Body of pancreas (tissue), 4 donors: Measurements from ENCODE around the gene ABCF1. TPM values are rescaled to one million over a fixed set of nuclear protein-coding genes. Genes with fewer than 3 reads are reported as not detected.

Experiments used
- ATAC-seq: fragments of 150-250 bp; one replicate; pipeline ENCODE4 v1.9.1; 2016
- DNase-seq, 4 donors: peaks; one replicate each; pipeline ENCODE4 v3.0.0-alpha.2; 2019
- H3K27ac ChIP-seq, 4 donors: fragments of 200-600 bp; sonication (generic); 1 replicate in 3 of 4; 2 replicates in 1 of 4; pipeline versions ENCODE4 v1.5.1 to v1.6.1; 2016 to 2019; ENCODE audit warnings: mild to moderate bottlenecking in 1 of 4, mixed read lengths in 1 of 4, moderate library complexity in 1 of 4
- H3K27me3 ChIP-seq, 2 donors: fragments of 200-600 bp; sonication (generic); one replicate each; pipeline ENCODE4 v1.6.0; 2016; ENCODE audit warnings: mild to moderate bottlenecking in 1 of 2
- H3K36me3 ChIP-seq, 2 donors: fragments of 200-600 bp; sonication (generic); replicated peaks in 1 of 2; 2 replicates each; pipeline ENCODE4 v1.5.1; 2016; ENCODE audit warnings: low read depth in 2 of 2; ENCODE audit not compliant: insufficient read depth in 1 of 2
- H3K4me1 ChIP-seq: fragments of 200-600 bp; sonication (generic); one replicate; pipeline ENCODE4 v1.6.0; 2016
- H3K4me3 ChIP-seq, 2 donors: fragments of 200-600 bp; sonication (generic); 1 replicate in 1 of 2; 2 replicates in 1 of 2; pipeline ENCODE4 v1.5.1; 2016 to 2019
- H3K9me3 ChIP-seq, 3 donors: fragments of 200-600 bp; sonication (generic); 1 replicate in 2 of 3; 2 replicates in 1 of 3; pipeline ENCODE4 v1.5.1; 2016
- CTCF ChIP-seq, 7 experiments: fragments of 450-650 bp in 4 of 7; fragments of 200-600 bp in 3 of 7; sonication (generic) in 3 of 7; IDR thresholded peaks; one replicate each; pipeline ENCODE4 v1.5.1; 2016 to 2019; ENCODE audit warnings: antibody characterized with exemption in 7 of 7
- POLR2A ChIP-seq, 3 donors: fragments of 450-650 bp; IDR thresholded peaks; one replicate each; pipeline ENCODE4 v1.6.1; 2016; ENCODE audit warnings: antibody characterized with exemption in 3 of 3, mild to moderate bottlenecking in 2 of 3
- WGBS, 2 donors: methylation state at CpG; one replicate each; pipeline ENCODE4 v1.1.5; 2017; 5-methylcytosine and 5-hydroxymethylcytosine counted together
- intact Hi-C: fragments of 100-400 bp; cut with DNase I; formaldehyde crosslinking; loops from one replicate; pipeline ENCODE4 v1.15.1; 2023
- total RNA-seq, 2 donors: library from RNA; depleted of rRNA; stranded (reverse); fragments of >200 nt; gene quantifications; one replicate each; pipeline ENCODE4 v1.1.0, GENCODE V29; 2016

Gene ABCF1
- total RNA-seq, 2 donors from 2014 or later, result 27.0 to 37.6 TPM

- peak; percentile 4 for ATAC-seq
- H3K9me3 ChIP-seq, result no peaks in the 10 kb centered on the region
- H3K4me3 ChIP-seq, result no peak overlapping the region
- no peak for TF ChIP-seq POLR2A (IDR thresholded peaks at IDR 0.05)
- no peaks in the 10 kb centered on the region for H3K27me3 ChIP-seq
- H3K36me3 ChIP-seq, result peaks cover 36 to 39% of the 10 kb centered on the region in 2 donors
- intact Hi-C loops, result no loop called here
- 70 to 76% methylated on average over 13 of the region's 13 CpGs for WGBS, 2 donors
- no peak for DNase-seq
- H3K4me1 ChIP-seq, result no peaks in the 10 kb centered on the region
- H3K27ac ChIP-seq, result no peak overlapping the region
Measured at GRCh38 chr6:30599625-30600324, 28.5 kb downstream of the ABCF1 start.

GRCh38 chr6:30600451-30600961 lies 29.3 kb downstream of the ABCF1 start:
- peak in 3 of 4 donors; percentile 45 to 50 (median 49) for DNase-seq
- Histone ChIP-seq H3K4me3 (no peak overlapping the region), H3K9me3 (no peaks in the 10 kb centered on the region), H3K27me3 (no peaks in the 10 kb centered on the region), H3K27ac (no peak overlapping the region), H3K4me1 (no peaks in the 10 kb centered on the region), H3K36me3 (peaks cover 39 to 43% of the 10 kb centered on the region in 2 donors)
- intact Hi-C loops, result no loop called here
- ATAC-seq, result no peak
- 74% methylated on average over 5 to 10 of the region's 10 CpGs for WGBS, 2 donors
- TF ChIP-seq CTCF (IDR thresholded peaks at IDR 0.05), result no peak
- TF ChIP-seq POLR2A (IDR thresholded peaks at IDR 0.05), result peak in 1 of 3 donors; percentile 10

- Histone ChIP-seq H3K4me1 (no peaks in the 10 kb centered on the region), H3K36me3 (peaks cover 45 to 51% of the 10 kb centered on the region in 2 donors), H3K27me3 (no peaks in the 10 kb centered on the region), H3K9me3 (no peaks in the 10 kb centered on the region), H3K27ac (no peak overlapping the region), H3K4me3 (no peak overlapping the region)
- 70 to 78% methylated on average over 6 of the region's 6 CpGs for WGBS, 2 donors
- intact Hi-C loops, result no loop called here
- no peak for ATAC-seq
- DNase-seq, result no peak
- no peak for TF ChIP-seq POLR2A (IDR thresholded peaks at IDR 0.05)
- no peak for TF ChIP-seq CTCF (IDR thresholded peaks at IDR 0.05)
Measured at GRCh38 chr6:30601436-30601814, 30.2 kb downstream of the ABCF1 start.

GRCh38 chr6:30601815-30602641 lies 30.8 kb downstream of the ABCF1 start:
- intact Hi-C loops, result no loop called here
- no peak for ATAC-seq

More at GRCh38 chr6:30601815-30602641, 30.8 kb downstream of the ABCF1 start:
- DNase-seq, result no peak
- H3K27me3 ChIP-seq, result no peaks in the 10 kb centered on the region
- TF ChIP-seq CTCF (IDR thresholded peaks at IDR 0.05) (no peak), POLR2A (IDR thresholded peaks at IDR 0.05) (no peak)
- H3K4me1 ChIP-seq, result no peaks in the 10 kb centered on the region
- no peak overlapping the region for H3K27ac ChIP-seq
- no peaks in the 10 kb centered on the region for H3K9me3 ChIP-seq
- WGBS, 2 donors, result 89 to 90% methylated on average over 22 to 33 of the region's 39 CpGs
- H3K36me3 ChIP-seq, result peaks cover 49 to 57% of the 10 kb centered on the region in 2 donors
- no peak overlapping the region for H3K4me3 ChIP-seq
